Fibroblast of lung (primary cell): ENCODE data around the gene S100A11. TPM values are rescaled to one million over a fixed set of nuclear protein-coding genes. Genes with fewer than 3 reads are reported as not detected.

Source experiments
- DNase-seq, 2 donors: peaks; one replicate each; pipeline versions ENCODE4 v3.0.0 to v3.0.0-alpha.2; 2010; ENCODE audit warnings: low read depth in 2 of 2
- H2AFZ ChIP-seq: 2 replicates; pipeline ENCODE4 v1.5.1; 2012; ENCODE audit warnings: low read length, control low read depth, inconsistent platforms
- H3K27ac ChIP-seq: 2 replicates; pipeline ENCODE4 v1.5.1; 2011; ENCODE audit warnings: low read length, control low read depth; ENCODE audit not compliant: insufficient read depth
- H3K27me3 ChIP-seq: 2 replicates; pipeline ENCODE4 v1.5.1; 2011; ENCODE audit warnings: mild to moderate bottlenecking, low read length; ENCODE audit not compliant: control insufficient read depth, insufficient read depth
- H3K36me3 ChIP-seq: 2 replicates; pipeline ENCODE4 v1.5.1; 2011; ENCODE audit warnings: low read length; ENCODE audit not compliant: control insufficient read depth, insufficient read depth
- H3K4me1 ChIP-seq: 2 replicates; pipeline ENCODE4 v1.5.1; 2011; ENCODE audit warnings: low read length; ENCODE audit not compliant: control insufficient read depth, insufficient read depth; ENCODE audit errors: extremely low read depth
- H3K4me2 ChIP-seq: 2 replicates; pipeline ENCODE4 v1.5.1; 2011; ENCODE audit warnings: low read length, control low read depth; ENCODE audit not compliant: insufficient read depth; ENCODE audit errors: extremely low read depth
- H3K4me3 ChIP-seq, 4 experiments: fragments of 200-600 bp in 1 of 4; sonication (generic) in 1 of 4; replicated peaks in 1 of 4; 2 replicates each; pipeline ENCODE4 v1.5.1; 2011 to 2016; ENCODE audit warnings: low read length in 4 of 4, low read depth in 3 of 4, mild to moderate bottlenecking in 3 of 4, control low read depth in 2 of 4, inconsistent platforms in 1 of 4, mixed read lengths in 1 of 4; ENCODE audit not compliant: insufficient read depth in 1 of 4; ENCODE audit errors: control extremely low read depth in 1 of 4
- H3K79me2 ChIP-seq: 2 replicates; pipeline ENCODE4 v1.5.1; 2012; ENCODE audit warnings: mild to moderate bottlenecking, low read length, inconsistent platforms; ENCODE audit not compliant: control insufficient read depth, insufficient read depth
- H3K9ac ChIP-seq: 2 replicates; pipeline ENCODE4 v1.5.1; 2011; ENCODE audit warnings: mild to moderate bottlenecking, low read length, control low read depth; ENCODE audit not compliant: insufficient read depth
- H3K9me3 ChIP-seq: 2 replicates; pipeline ENCODE4 v1.5.1; 2012; ENCODE audit warnings: low read depth, low read length; ENCODE audit not compliant: control insufficient read depth, insufficient read depth
- H4K20me1 ChIP-seq: 2 replicates; pipeline ENCODE4 v1.5.1; 2011; ENCODE audit warnings: low read length; ENCODE audit not compliant: control insufficient read depth, insufficient read depth; ENCODE audit errors: extremely low read depth
- EZH2 ChIP-seq: IDR thresholded peaks from 2 replicates; pipeline ENCODE4 v1.5.1; 2012; ENCODE audit warnings: low read length, control low read depth, mild to moderate bottlenecking; ENCODE audit errors: missing control alignments
- polyA plus RNA-seq, 2 donors: library from polyadenylated mRNA; depleted of rRNA in 1 of 2; stranded (reverse) in 1 of 2; unstranded in 1 of 2; fragments of >200 nt; gene quantifications; 2 replicates each; pipeline ENCODE4 v1.2.1, GENCODE V29; 2011 to 2012; ENCODE audit warnings: missing spikeins in 1 of 2
- total RNA-seq: library from RNA; depleted of rRNA; stranded (reverse); fragments of >200 nt; gene quantifications from 2 replicates; pipeline ENCODE4 v1.2.1, GENCODE V29; 2014
- TF ChIP-seq, protein P1 (sequence below), 2 donors: IDR thresholded peaks in 1 of 2; conservative IDR thresholded peaks in 1 of 2; 1 replicate in 1 of 2; 2 replicates in 1 of 2; pipeline ENCODE4 v1.5.1; 2011 to 2012; ENCODE audit warnings: low read length in 2 of 2, control low read depth in 1 of 2, inconsistent platforms in 1 of 2, low read depth in 1 of 2, mild to moderate bottlenecking in 1 of 2

The S100A11 gene
- total and polyA plus RNA-seq, 2 donors (not counting 1 experiment from before 2014, with no cell fraction given) = 55.8 to 1,144 TPM

DNA sequence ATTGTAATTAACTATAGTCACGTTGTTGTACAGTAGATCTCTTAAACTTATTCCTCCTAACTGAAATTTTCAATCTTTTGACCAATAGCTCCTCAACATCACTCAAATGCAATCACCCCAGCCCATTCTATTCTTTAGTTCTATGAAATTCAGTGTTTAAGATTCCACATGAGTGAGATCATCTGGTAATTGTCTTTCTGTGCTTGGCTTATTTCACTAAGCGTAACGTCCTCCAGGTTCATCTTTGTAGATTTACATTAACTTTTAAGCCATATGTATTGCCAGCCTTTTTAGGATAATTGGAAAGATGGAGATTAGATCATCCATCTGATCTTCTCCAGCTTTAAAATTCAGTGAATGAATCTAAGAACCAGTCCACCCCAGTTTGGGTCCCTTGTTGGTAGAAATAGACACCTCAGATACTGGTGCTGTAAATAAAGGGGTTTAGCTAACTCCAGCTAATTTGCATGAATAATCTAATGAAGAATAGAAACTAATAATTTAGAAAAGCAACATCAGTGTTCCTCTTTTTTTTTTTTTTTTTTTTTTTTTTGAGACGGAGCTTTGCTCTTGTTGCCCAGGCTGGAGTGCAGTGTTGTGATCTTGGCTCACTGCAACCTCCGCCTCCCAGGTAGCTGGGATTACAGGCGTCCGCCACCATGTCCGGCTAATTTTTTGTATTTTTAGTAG lies 50.2 kb downstream of the S100A11 start:
- no peak for DNase-seq
- H3K36me3 ChIP-seq = peaks cover 10% of the 10 kb centered on the region
- H3K4me3 ChIP-seq = no peak overlapping the region
- H3K9me3 ChIP-seq = no peaks in the 10 kb centered on the region
- no peaks in the 10 kb centered on the region for H4K20me1 ChIP-seq
- no peak overlapping the region for H2AFZ ChIP-seq
- H3K4me2 ChIP-seq = no peak overlapping the region
- TF ChIP-seq EZH2 = no peak
- TF ChIP-seq, protein P1, sequence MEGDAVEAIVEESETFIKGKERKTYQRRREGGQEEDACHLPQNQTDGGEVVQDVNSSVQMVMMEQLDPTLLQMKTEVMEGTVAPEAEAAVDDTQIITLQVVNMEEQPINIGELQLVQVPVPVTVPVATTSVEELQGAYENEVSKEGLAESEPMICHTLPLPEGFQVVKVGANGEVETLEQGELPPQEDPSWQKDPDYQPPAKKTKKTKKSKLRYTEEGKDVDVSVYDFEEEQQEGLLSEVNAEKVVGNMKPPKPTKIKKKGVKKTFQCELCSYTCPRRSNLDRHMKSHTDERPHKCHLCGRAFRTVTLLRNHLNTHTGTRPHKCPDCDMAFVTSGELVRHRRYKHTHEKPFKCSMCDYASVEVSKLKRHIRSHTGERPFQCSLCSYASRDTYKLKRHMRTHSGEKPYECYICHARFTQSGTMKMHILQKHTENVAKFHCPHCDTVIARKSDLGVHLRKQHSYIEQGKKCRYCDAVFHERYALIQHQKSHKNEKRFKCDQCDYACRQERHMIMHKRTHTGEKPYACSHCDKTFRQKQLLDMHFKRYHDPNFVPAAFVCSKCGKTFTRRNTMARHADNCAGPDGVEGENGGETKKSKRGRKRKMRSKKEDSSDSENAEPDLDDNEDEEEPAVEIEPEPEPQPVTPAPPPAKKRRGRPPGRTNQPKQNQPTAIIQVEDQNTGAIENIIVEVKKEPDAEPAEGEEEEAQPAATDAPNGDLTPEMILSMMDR (conservative IDR thresholded peaks at IDR 0.05 in 1 of 2, IDR thresholded peaks at IDR 0.05 in 1 of 2; ENCODE audit: low read depth in 1 of 2, low read length in 2 of 2) = no peak
- H3K27ac ChIP-seq = no peak overlapping the region
- H3K27me3 ChIP-seq = no peaks in the 10 kb centered on the region
- peaks cover 27% of the 10 kb centered on the region for H3K4me1 ChIP-seq
- H3K9ac ChIP-seq = no peak overlapping the region
- H3K79me2 ChIP-seq = peaks cover 66% of the 10 kb centered on the region

DNA sequence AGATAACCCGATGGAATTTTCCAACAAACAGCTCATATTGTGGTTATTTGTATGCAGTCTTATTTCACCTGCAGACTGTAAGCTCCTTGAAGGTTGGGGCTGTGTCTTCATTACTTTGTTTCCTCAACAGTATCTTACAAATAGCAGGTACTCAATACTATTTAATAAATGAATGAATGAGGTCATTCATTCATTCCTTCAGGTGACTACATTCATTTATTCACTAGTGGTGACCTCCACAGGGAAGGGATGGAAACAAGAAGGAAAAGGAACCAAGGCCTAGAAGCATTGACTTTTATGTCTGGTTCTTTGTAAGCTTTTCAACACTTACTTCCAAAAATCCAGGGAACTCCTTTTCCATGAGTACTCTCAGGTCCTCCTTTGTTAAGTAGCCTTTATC lies 51.0 kb downstream of the S100A11 start:
- no peak for DNase-seq
- H3K9me3 ChIP-seq = no peaks in the 10 kb centered on the region
- no peak for TF ChIP-seq EZH2
- TF ChIP-seq, protein P1 (conservative IDR thresholded peaks at IDR 0.05 in 1 of 2, IDR thresholded peaks at IDR 0.05 in 1 of 2; ENCODE audit: low read depth in 1 of 2, low read length in 2 of 2) = no peak
- H4K20me1 ChIP-seq = no peaks in the 10 kb centered on the region
- no peak overlapping the region for H3K27ac ChIP-seq
- peaks cover 57% of the 10 kb centered on the region for H3K79me2 ChIP-seq
- H2AFZ ChIP-seq = no peak overlapping the region
- peaks cover 16% of the 10 kb centered on the region for H3K36me3 ChIP-seq
- H3K27me3 ChIP-seq = no peaks in the 10 kb centered on the region
- peaks cover 34% of the 10 kb centered on the region for H3K4me1 ChIP-seq
- no peak overlapping the region for H3K4me2 ChIP-seq
- no peak overlapping the region for H3K4me3 ChIP-seq
- H3K9ac ChIP-seq = no peak overlapping the region

DNA sequence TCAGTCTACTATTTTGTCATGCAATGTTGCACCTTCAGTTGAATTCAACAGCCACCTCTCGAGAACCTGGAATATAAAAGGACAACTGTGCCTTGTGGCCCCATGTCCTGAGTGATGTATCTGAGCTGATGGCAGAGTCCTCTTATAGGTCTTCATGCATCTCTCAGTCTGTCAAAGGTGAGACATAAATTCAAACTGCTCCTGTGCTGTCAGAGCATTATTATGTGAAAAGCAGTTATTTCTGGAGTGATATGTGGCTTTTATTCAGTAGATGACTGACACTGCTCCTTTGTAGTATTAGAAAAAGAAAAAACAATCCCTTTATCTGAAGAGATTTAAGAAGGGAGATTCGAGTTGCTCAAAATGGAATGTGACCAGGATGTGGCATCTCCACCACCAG lies 51.5 kb downstream of the S100A11 start:
- Histone ChIP-seq H4K20me1 (no peaks in the 10 kb centered on the region), H3K36me3 (peaks cover 16% of the 10 kb centered on the region)

More for the DNA sequence above, 51.5 kb downstream of the S100A11 start:
- peaks cover 30% of the 10 kb centered on the region for H3K4me1 ChIP-seq
- H3K79me2 ChIP-seq = peaks cover 52% of the 10 kb centered on the region
- H3K4me2 ChIP-seq = no peak overlapping the region
- H3K9me3 ChIP-seq = no peaks in the 10 kb centered on the region
- no peak overlapping the region for H3K4me3 ChIP-seq
- TF ChIP-seq EZH2 = no peak
- TF ChIP-seq, protein P1 (conservative IDR thresholded peaks at IDR 0.05 in 1 of 2, IDR thresholded peaks at IDR 0.05 in 1 of 2; ENCODE audit: low read depth in 1 of 2, low read length in 2 of 2) = no peak
- no peak overlapping the region for H3K9ac ChIP-seq
- H3K27ac ChIP-seq = no peak overlapping the region
- no peak for DNase-seq
- H2AFZ ChIP-seq = no peak overlapping the region
- H3K27me3 ChIP-seq = no peaks in the 10 kb centered on the region
